GM19099 (cell line): ENCODE measurements around the gene IFITM2.

Experiments
- POLR2A ChIP-seq: IDR thresholded peaks from 3 replicates; pipeline ENCODE4 v1.6.1; 2011; ENCODE audit warnings: low read depth; ENCODE audit not compliant: insufficient read length; ENCODE audit errors: extremely low read depth

The IFITM2 gene

GRCh38 chr11:279040-279965 lies 28.3 kb upstream of the IFITM2 start:
- TF ChIP-seq POLR2A: no peak

GRCh38 chr11:279966-280705 lies 27.5 kb upstream of the IFITM2 start:
- no peak for TF ChIP-seq POLR2A

GRCh38 chr11:280706-281485 lies 26.7 kb upstream of the IFITM2 start:
- no peak for TF ChIP-seq POLR2A

GRCh38 chr11:281486-282161 lies 26.0 kb upstream of the IFITM2 start:
- no peak for TF ChIP-seq POLR2A

- no peak for TF ChIP-seq POLR2A
Observed at GRCh38 chr11:282171-282570, 25.4 kb upstream of the IFITM2 start.

GRCh38 chr11:282630-283360 lies 24.8 kb upstream of the IFITM2 start:
- TF ChIP-seq POLR2A: no peak

GRCh38 chr11:283405-284104 lies 24.1 kb upstream of the IFITM2 start:
- no peak for TF ChIP-seq POLR2A

- TF ChIP-seq POLR2A: no peak
Observed at GRCh38 chr11:284105-285020, 23.3 kb upstream of the IFITM2 start.

- TF ChIP-seq POLR2A: no peak
Observed at GRCh38 chr11:285021-285893, 22.4 kb upstream of the IFITM2 start.

- TF ChIP-seq POLR2A: no peak
Observed at GRCh38 chr11:285894-286220, 21.8 kb upstream of the IFITM2 start.

- TF ChIP-seq POLR2A: no peak
Observed at GRCh38 chr11:287821-288477, 19.7 kb upstream of the IFITM2 start.
